ENCODE measurements around the gene SBNO2. TPM values are rescaled to one million over a fixed set of nuclear protein-coding genes. Genes with fewer than 3 reads are reported as not detected.
A peak's percentile ranks its signal among the peaks of the same experiment; 100 is the strongest.

The SBNO2 gene
- total RNA-seq, 1 experiment from 2014 or later, result 51.8 TPM

DNA sequence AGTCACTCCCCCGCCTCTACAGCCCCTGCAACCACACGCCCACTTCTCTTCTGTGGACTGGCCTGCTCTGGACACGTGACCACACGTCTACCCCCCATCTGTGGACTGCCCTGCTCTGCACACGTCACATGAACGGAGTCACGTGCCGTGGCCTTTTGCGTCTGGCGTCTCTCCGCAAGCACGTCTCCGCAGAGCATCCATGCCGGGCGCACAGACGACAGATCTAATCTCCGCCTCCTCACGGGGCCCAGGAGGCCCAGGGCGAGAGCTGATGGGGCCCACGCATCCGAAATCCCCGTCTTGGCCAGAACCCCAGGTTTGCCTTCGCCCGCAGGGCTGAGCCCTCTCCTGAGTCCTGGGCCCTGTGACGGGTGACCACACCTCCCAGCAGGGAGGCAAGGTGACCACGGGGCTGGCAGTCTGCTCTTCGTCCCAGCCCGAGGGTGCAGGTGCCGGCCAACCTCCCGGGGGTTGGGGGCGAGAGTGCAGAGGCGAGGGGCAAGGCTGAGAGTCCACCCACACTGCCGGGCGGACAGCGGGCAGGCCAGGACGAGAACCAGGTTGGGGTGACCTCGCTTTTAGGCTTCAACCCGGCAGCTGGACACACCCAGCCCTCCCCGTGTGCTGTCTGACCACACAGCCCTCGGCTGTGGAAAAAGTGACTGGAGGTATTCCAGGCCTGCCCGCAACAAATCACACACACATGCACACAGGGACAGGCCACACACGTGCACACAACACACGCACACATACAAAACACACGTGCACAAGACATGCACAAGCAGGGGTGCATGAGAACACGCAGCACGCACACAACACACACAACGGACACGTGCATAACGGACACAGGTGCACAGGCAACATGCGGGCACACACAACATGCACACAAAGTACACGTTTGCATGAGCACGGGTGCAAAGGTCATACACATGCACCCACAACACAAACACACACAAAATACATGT lies 3.9 kb downstream of the SBNO2 start:
- BruUV-seq (replicated peaks), result no TSS peak

DNA sequence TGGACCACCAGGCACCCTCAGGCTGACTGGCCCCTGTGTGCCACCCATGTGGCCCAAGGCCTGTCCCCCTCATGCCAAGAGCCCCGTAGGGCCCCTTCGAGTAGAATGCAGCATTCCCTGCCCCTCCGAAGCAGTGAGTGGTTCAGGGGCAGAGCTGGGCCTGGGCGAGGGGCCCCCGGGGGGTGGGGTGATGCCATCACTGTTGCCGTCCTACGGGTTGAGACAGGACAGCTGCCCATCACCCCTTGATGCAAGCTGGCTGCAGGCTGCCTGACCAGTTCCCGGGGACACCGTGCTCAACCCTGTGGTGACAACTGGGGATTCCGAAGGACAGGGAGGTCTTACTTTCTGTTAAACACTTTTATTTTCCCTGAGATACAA lies 4.7 kb downstream of the SBNO2 start:
- TF ChIP-seq CTCF (conservative IDR thresholded peaks at IDR 0.05; ENCODE audit: low read depth, low read length) (no peak), EZH2 (IDR thresholded peaks at IDR 0.05; ENCODE audit: borderline replicate concordance, low read depth, low read length, poor library complexity, severe bottlenecking) (no peak)
- Histone ChIP-seq H3K36me3 (ENCODE audit: insufficient read depth, low read length, poor library complexity, severe bottlenecking) (no peaks in the 10 kb centered on the region), H3K4me3 (ENCODE audit: low read depth, low read length, poor library complexity, severe bottlenecking) (no peak overlapping the region), H3K9me3 (ENCODE audit: low read depth, low read length, poor library complexity, severe bottlenecking) (no peaks in the 10 kb centered on the region), H3K27me3 (replicated peaks; ENCODE audit: insufficient read depth, low read depth, low read length, poor library complexity) (no peaks in the 10 kb centered on the region), H3K4me1 (ENCODE audit: insufficient read depth, low read length, poor library complexity, severe bottlenecking) (peaks cover 35% of the 10 kb centered on the region), H3K27ac (ENCODE audit: low read depth, low read length, poor library complexity, severe bottlenecking) (peak overlapping the region; percentile 92)
- DNase-seq (ENCODE audit: low spot score), result no peak
- POLR2A ChIA-PET (ENCODE audit: low non-redundant PET), result no interaction called here
- intact Hi-C loops (cut with micrococcal nuclease; ENCODE audit: unreplicated experiment), result no loop called here
- CTCF ChIA-PET, result no interaction called here
- BruUV-seq (replicated peaks), result no TSS peak

More for the DNA sequence above, 3.9 kb downstream of the SBNO2 start:
- no peaks in the 10 kb centered on the region for H3K9me3 ChIP-seq (ENCODE audit: low read depth, low read length, poor library complexity, severe bottlenecking)
- TF ChIP-seq CTCF (conservative IDR thresholded peaks at IDR 0.05; ENCODE audit: low read depth, low read length), result no peak
- no peak for TF ChIP-seq EZH2 (IDR thresholded peaks at IDR 0.05; ENCODE audit: borderline replicate concordance, low read depth, low read length, poor library complexity, severe bottlenecking)
- no peak overlapping the region for H3K4me3 ChIP-seq (ENCODE audit: low read depth, low read length, poor library complexity, severe bottlenecking)
- peak; percentile 89 for DNase-seq (ENCODE audit: low spot score)
- ChIA-PET POLR2A (ENCODE audit: low non-redundant PET) (no interaction called here), CTCF (interaction anchor here (0.5 kb wide), 2 partner anchors 42 to 58 kb away, joined by 6 to 7 read pairs; no protein-coding TSS in a partner anchor)
- no peaks in the 10 kb centered on the region for H3K27me3 ChIP-seq (replicated peaks; ENCODE audit: insufficient read depth, low read depth, low read length, poor library complexity)
- intact Hi-C loops (cut with micrococcal nuclease; ENCODE audit: unreplicated experiment), result no loop called here
- H3K27ac ChIP-seq (ENCODE audit: low read depth, low read length, poor library complexity, severe bottlenecking), result peak overlapping the region; percentile 92
- H3K4me1 ChIP-seq (ENCODE audit: insufficient read depth, low read length, poor library complexity, severe bottlenecking), result peaks cover 35% of the 10 kb centered on the region
- H3K36me3 ChIP-seq (ENCODE audit: insufficient read depth, low read length, poor library complexity, severe bottlenecking), result no peaks in the 10 kb centered on the region

DNA sequence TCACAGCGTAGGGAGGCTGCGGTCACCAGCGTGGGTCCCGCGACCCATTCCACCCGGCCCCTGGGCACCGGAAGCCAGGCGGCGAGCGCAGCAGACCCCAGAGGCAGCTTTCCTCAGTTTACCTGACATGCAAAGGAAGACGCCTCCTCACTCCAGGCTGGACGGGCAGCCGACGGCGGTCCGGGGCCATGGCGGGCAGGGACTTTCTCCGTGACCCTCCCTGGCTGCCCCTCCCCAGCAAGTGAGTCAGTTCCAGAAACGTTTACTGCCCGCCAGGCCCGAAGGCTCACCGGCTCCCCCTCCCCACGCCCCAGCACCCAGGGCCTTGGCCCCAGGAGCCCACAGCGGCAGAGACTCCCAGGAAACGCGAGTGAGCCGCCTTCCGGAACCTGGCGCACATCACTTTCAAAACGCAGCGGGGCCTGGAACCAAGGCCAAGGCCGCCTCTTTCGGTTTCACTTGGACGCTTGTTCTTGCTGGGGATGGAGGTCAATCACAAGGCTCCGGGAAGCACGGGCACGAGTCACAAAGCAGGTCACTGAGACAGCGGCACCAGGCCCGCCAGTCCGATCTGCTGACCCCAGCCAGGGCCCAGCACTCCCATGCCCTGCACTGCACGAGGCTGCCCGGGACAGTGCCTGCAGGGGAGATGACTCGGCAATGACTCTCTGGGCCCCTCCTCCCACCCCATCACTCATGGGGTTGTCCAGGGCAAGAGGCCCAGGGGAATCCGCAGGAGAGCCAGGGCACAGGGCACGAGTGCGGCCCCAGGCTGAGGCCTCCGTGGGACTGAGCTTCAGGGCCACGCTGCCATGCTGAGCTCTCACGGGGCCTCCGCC lies 5.3 kb downstream of the SBNO2 start:
- no peaks in the 10 kb centered on the region for H3K36me3 ChIP-seq (ENCODE audit: insufficient read depth, low read length, poor library complexity, severe bottlenecking)
- BruUV-seq (replicated peaks), result no TSS peak
- CTCF ChIA-PET, result no interaction called here
- TF ChIP-seq EZH2 (IDR thresholded peaks at IDR 0.05; ENCODE audit: borderline replicate concordance, low read depth, low read length, poor library complexity, severe bottlenecking) (no peak), CTCF (conservative IDR thresholded peaks at IDR 0.05; ENCODE audit: low read depth, low read length) (no peak)
- peaks cover 35% of the 10 kb centered on the region for H3K4me1 ChIP-seq (ENCODE audit: insufficient read depth, low read length, poor library complexity, severe bottlenecking)
- POLR2A ChIA-PET (ENCODE audit: low non-redundant PET), result no interaction called here
- no peak for DNase-seq (ENCODE audit: low spot score)
- H3K27ac ChIP-seq (ENCODE audit: low read depth, low read length, poor library complexity, severe bottlenecking), result peak overlapping the region; percentile 92
- no peaks in the 10 kb centered on the region for H3K27me3 ChIP-seq (replicated peaks; ENCODE audit: insufficient read depth, low read depth, low read length, poor library complexity)
- no peak overlapping the region for H3K4me3 ChIP-seq (ENCODE audit: low read depth, low read length, poor library complexity, severe bottlenecking)
- intact Hi-C loops (cut with micrococcal nuclease; ENCODE audit: unreplicated experiment), result no loop called here
- H3K9me3 ChIP-seq (ENCODE audit: low read depth, low read length, poor library complexity, severe bottlenecking), result no peaks in the 10 kb centered on the region
